Esophagus muscularis mucosa (tissue), 4 donors: ENCODE results near the gene GPR55. TPM values are rescaled to one million over a fixed set of nuclear protein-coding genes. Genes with fewer than 3 reads are reported as not detected.

Experiments used
- DNase-seq: peaks from one replicate; pipeline ENCODE4 v3.0.0-alpha.2; 2017; ENCODE audit errors: extremely low spot score
- H3K27ac ChIP-seq, 4 donors: fragments of 200-600 bp; sonication (generic); replicated peaks in 1 of 4; 1 replicate in 3 of 4; 2 replicates in 1 of 4; pipeline ENCODE4 v1.5.1; 2016 to 2019; ENCODE audit warnings: mild to moderate bottlenecking in 1 of 4
- H3K27me3 ChIP-seq, 4 donors: fragments of 200-600 bp; sonication (generic); one replicate each; pipeline versions ENCODE4 v1.5.1 to v1.6.0; 2016 to 2019
- H3K36me3 ChIP-seq, 4 donors: fragments of 200-600 bp; sonication (generic); one replicate each; pipeline ENCODE4 v1.5.1; 2016 to 2019
- H3K4me1 ChIP-seq, 4 donors: fragments of 200-600 bp; sonication (generic); one replicate each; pipeline ENCODE4 v1.5.1; 2016 to 2019
- H3K4me3 ChIP-seq, 4 donors: fragments of 200-600 bp; sonication (generic); 1 replicate in 2 of 4; 2 replicates in 2 of 4; pipeline ENCODE4 v1.5.1; 2016 to 2019; ENCODE audit warnings: mild to moderate bottlenecking in 4 of 4, moderate library complexity in 1 of 4
- H3K9me3 ChIP-seq, 4 donors: fragments of 200-600 bp; sonication (generic); 1 replicate in 3 of 4; 2 replicates in 1 of 4; pipeline ENCODE4 v1.5.1; 2016 to 2019
- EP300 ChIP-seq: sonication (generic); formaldehyde crosslinking; IDR thresholded peaks from one replicate; pipeline ENCODE4 v1.6.1; 2017; ENCODE audit warnings: antibody characterized with exemption
- POLR2A ChIP-seq: fragments of 450-650 bp; IDR thresholded peaks from one replicate; pipeline ENCODE4 v1.6.1; 2017; ENCODE audit warnings: antibody characterized with exemption, moderate library complexity, mild to moderate bottlenecking, low read depth
- POLR2AphosphoS5 ChIP-seq, 2 donors: sonication (generic); formaldehyde crosslinking; IDR thresholded peaks; one replicate each; pipeline ENCODE4 v1.6.1; 2017; ENCODE audit warnings: antibody characterized with exemption in 2 of 2
- WGBS: methylation state at CpG from one replicate; pipeline ENCODE4 v1.1.5; 2018; 5-methylcytosine and 5-hydroxymethylcytosine counted together
- intact Hi-C: fragments of 100-400 bp; cut with DNase I; formaldehyde crosslinking; loops from one replicate; pipeline ENCODE4 v1.15.1; 2023
- total RNA-seq, 4 donors: library from RNA; depleted of rRNA; stranded (reverse); fragments of >200 nt; gene quantifications; one replicate each; pipeline versions ENCODE4 v1.1.0 to v1.2.1, GENCODE V29; 2016
- TF ChIP-seq, protein P1 (sequence below), 3 experiments: fragments of 200-600 bp in 2 of 3; fragments of 450-650 bp in 1 of 3; sonication (generic) in 2 of 3; IDR thresholded peaks; one replicate each; pipeline ENCODE4 v1.5.1; 2017 to 2019; ENCODE audit warnings: antibody characterized with exemption in 3 of 3, mild to moderate bottlenecking in 2 of 3, moderate library complexity in 1 of 3

The GPR55 gene
- total RNA-seq, 4 donors from 2014 or later: 0.29 to 0.42 TPM; not detected in 2

DNA sequence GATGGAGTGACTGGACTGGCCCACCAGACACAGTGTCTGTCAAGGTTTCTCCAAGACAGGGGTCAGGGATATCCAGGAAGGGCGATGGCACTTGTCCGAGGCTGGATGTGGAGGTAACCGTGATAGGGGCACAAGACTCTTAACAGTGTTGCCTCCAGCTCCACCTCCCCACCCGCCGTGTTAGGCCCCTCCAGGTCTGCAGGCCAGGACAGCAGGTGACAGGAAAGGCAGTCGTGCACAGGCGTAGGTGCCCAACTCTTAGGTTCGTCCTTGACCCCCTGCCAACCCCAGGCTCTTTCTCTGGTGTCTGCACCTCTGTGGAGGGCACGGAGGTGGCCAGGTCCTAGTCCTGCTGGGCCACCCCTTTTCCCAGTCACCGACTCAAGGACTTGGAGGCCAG, 50.2 kb downstream of the GPR55 start:
- TF ChIP-seq POLR2A: no peak
- TF ChIP-seq, protein P1, sequence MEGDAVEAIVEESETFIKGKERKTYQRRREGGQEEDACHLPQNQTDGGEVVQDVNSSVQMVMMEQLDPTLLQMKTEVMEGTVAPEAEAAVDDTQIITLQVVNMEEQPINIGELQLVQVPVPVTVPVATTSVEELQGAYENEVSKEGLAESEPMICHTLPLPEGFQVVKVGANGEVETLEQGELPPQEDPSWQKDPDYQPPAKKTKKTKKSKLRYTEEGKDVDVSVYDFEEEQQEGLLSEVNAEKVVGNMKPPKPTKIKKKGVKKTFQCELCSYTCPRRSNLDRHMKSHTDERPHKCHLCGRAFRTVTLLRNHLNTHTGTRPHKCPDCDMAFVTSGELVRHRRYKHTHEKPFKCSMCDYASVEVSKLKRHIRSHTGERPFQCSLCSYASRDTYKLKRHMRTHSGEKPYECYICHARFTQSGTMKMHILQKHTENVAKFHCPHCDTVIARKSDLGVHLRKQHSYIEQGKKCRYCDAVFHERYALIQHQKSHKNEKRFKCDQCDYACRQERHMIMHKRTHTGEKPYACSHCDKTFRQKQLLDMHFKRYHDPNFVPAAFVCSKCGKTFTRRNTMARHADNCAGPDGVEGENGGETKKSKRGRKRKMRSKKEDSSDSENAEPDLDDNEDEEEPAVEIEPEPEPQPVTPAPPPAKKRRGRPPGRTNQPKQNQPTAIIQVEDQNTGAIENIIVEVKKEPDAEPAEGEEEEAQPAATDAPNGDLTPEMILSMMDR (IDR thresholded peaks at IDR 0.05): no peak
- no peak for TF ChIP-seq POLR2AphosphoS5 (IDR thresholded peaks at IDR 0.05)
- TF ChIP-seq EP300: no peak
- DNase-seq: no peak
- no peak overlapping the region for H3K27ac ChIP-seq
- intact Hi-C loops: no loop called here
- H3K4me3 ChIP-seq: no peak overlapping the region
- H3K36me3 ChIP-seq: peaks cover 7 to 54% (median 33%) of the 10 kb centered on the region in 4 donors
- WGBS: 86% methylated on average over 9 of the region's 10 CpGs
- peaks cover 21 to 47% (median 43%) of the 10 kb centered on the region in 4 donors for H3K4me1 ChIP-seq
- no peaks in the 10 kb centered on the region for H3K27me3 ChIP-seq
- H3K9me3 ChIP-seq: no peaks in the 10 kb centered on the region

DNA sequence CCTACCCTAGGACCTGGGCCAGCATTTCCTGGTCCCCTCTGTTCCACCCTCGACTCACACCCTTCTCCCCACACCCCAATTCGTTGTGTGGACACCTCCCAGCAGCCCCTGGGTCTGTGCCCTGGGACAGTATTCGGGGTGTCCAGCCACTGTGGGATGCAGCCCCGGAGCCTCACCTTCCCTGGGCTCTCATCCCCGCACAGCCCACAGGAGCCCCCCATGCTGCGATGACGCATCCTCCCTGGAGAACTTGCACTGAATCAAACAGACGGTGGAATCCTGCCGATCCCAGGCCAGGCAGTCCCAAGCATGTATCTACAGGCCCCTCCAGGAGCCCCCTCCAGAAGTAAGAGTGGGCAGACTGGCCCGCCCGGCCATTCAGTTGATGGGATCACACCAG, 50.6 kb downstream of the GPR55 start:
- peaks cover 22 to 51% (median 47%) of the 10 kb centered on the region in 4 donors for H3K4me1 ChIP-seq
- H3K27ac ChIP-seq: peak overlapping the region in 1 of 4 donors; percentile 30
- TF ChIP-seq, protein P1 (IDR thresholded peaks at IDR 0.05): no peak
- TF ChIP-seq POLR2AphosphoS5 (IDR thresholded peaks at IDR 0.05) (no peak), POLR2A (no peak), EP300 (no peak)
- H3K9me3 ChIP-seq: no peaks in the 10 kb centered on the region
- 80% methylated on average over 7 of the region's 11 CpGs for WGBS
- H3K27me3 ChIP-seq: no peaks in the 10 kb centered on the region
- intact Hi-C loops: no loop called here
- H3K4me3 ChIP-seq: no peak overlapping the region
- peaks cover 7 to 50% (median 31%) of the 10 kb centered on the region in 4 donors for H3K36me3 ChIP-seq
- no peak for DNase-seq

DNA sequence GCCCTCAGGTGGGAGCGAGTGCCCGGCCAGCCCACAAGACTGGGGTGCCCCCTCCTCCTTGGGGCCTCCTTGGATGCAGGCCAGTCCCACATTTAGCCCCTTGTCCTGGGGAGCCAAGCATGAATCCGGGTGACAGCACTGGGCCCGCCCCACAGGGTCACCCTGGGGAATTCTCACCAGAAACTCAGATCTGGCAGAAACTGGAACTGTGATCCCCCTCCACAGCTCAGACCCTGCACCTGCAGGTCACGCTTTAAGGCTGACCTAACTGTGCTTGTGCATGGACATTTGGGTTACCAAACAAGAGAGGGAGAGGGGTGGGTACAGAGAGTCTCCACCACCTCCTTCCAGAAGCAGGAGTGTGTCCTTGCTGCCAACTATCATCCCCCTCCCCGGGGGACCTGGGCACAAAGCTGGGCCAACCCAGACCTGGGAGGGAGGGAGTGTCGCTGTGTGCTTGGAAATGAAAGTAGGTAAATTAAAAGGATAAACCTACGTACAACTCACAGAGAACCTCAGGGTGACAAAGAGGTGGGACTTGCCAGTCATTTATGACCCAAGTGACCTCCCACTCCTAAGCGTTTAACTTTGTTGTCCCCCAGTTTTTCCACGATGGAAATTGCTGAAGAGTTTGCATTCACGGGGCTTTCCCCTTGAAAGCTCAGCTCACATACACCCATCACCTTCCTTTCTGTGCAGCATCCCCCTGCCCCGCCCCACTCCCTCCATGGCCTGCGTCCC, 51.2 kb downstream of the GPR55 start:
- no peaks in the 10 kb centered on the region for H3K27me3 ChIP-seq
- WGBS: 81% methylated on average over 9 of the region's 13 CpGs
- no peak overlapping the region for H3K4me3 ChIP-seq
- no peak for TF ChIP-seq POLR2AphosphoS5 (IDR thresholded peaks at IDR 0.05)
- no peak for TF ChIP-seq EP300
- TF ChIP-seq POLR2A: no peak
- TF ChIP-seq, protein P1 (IDR thresholded peaks at IDR 0.05): no peak
- peaks cover 7 to 47% (median 28%) of the 10 kb centered on the region in 4 donors for H3K36me3 ChIP-seq
- H3K27ac ChIP-seq: peak overlapping the region in 2 of 4 donors; percentile 80 to 81
- H3K9me3 ChIP-seq: no peaks in the 10 kb centered on the region
- H3K4me1 ChIP-seq: peaks cover 24 to 57% (median 54%) of the 10 kb centered on the region in 4 donors
- DNase-seq: no peak
- intact Hi-C loops: no loop called here

DNA sequence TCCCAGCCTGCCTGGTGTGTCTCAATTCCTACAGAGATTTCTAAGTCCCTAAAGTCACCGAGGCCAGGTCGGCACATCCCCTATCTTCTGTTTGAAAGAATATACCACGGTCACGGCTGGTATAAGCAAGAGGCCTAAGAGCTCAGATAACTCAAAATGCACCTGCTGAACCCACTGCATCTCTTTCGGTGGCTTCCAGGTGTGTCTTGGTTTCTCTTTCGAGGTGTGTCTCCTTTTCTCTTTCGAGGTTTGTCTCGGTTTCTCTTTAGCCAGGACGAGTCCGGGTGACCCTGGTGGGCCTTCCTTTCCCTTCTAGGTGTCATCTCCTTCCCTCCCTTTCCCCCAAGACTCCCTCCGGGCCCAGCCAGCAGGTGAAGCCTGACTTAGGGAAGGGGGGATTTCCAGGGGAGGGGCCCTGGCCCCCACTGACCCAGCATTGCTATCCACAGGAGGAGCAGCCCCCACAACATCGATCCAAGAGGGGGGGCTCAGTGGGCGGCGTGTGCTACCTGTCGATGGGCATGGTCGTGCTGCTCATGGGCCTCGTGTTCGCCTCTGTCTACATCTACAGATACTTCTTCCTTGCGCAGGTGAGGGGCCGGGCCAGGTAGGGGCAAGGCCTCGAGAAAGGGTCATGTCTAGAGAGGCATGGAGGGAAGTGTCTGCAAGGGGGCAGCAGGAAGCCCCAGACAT, 51.9 kb downstream of the GPR55 start:
- Histone ChIP-seq H3K9me3 (no peaks in the 10 kb centered on the region), H3K4me3 (no peak overlapping the region), H3K36me3 (peaks cover 7 to 41% (median 25%) of the 10 kb centered on the region in 4 donors), H3K27ac (peak overlapping the region; percentile 68 to 81 (median 80)), H3K27me3 (no peaks in the 10 kb centered on the region), H3K4me1 (peaks cover 31 to 65% (median 61%) of the 10 kb centered on the region in 4 donors)
- TF ChIP-seq POLR2A (no peak), POLR2AphosphoS5 (IDR thresholded peaks at IDR 0.05) (no peak), EP300 (no peak)
- TF ChIP-seq, protein P1 (IDR thresholded peaks at IDR 0.05): no peak
- WGBS: 85% methylated on average over 11 of the region's 21 CpGs
- intact Hi-C loops: no loop called here
- DNase-seq: no peak
